HEK293 (cell line): ENCODE data around the gene PRMT1.
A peak's percentile ranks its signal among the peaks of the same experiment; 100 is the strongest.

Experiments used
- KLF16 ChIP-seq: fragments of 450-650 bp; formaldehyde crosslinking; IDR thresholded peaks from 2 replicates; pipeline ENCODE4 v1.5.1; 2017; ENCODE audit warnings: missing biosample characterization, missing genetic modification characterization
- KLF8 ChIP-seq: fragments of 450-650 bp; formaldehyde crosslinking; IDR thresholded peaks from 2 replicates; pipeline ENCODE4 v1.5.1; 2016; ENCODE audit warnings: missing biosample characterization, missing genetic modification characterization
- OSR2 ChIP-seq: fragments of 450-650 bp; formaldehyde crosslinking; IDR thresholded peaks from 2 replicates; pipeline ENCODE4 v1.5.1; 2016; ENCODE audit warnings: missing biosample characterization, missing genetic modification characterization
- SP3 ChIP-seq: fragments of 450-650 bp; formaldehyde crosslinking; IDR thresholded peaks from 2 replicates; pipeline ENCODE4 v1.5.1; 2016; ENCODE audit warnings: missing biosample characterization, missing genetic modification characterization
- SP7 ChIP-seq: fragments of 450-650 bp; formaldehyde crosslinking; IDR thresholded peaks from 2 replicates; pipeline ENCODE4 v1.5.1; 2016; ENCODE audit warnings: missing biosample characterization, missing genetic modification characterization
- TRIM28 ChIP-seq: IDR thresholded peaks from 2 replicates; pipeline ENCODE4 v1.6.1; 2011; ENCODE audit warnings: low read length, control low read depth, borderline replicate concordance
- YY1 ChIP-seq: fragments of 450-650 bp; formaldehyde crosslinking; IDR thresholded peaks from 2 replicates; pipeline ENCODE4 v1.5.1; 2018; ENCODE audit warnings: missing biosample characterization, missing genetic modification characterization
- ZBTB1 ChIP-seq: fragments of 450-650 bp; formaldehyde crosslinking; IDR thresholded peaks from 2 replicates; pipeline ENCODE4 v1.5.1; 2016; ENCODE audit warnings: missing biosample characterization, missing genetic modification characterization
- ZFHX2 ChIP-seq: fragments of 450-650 bp; formaldehyde crosslinking; conservative IDR thresholded peaks from 2 replicates; pipeline ENCODE4 v1.5.1; 2016; ENCODE audit warnings: missing biosample characterization, missing genetic modification characterization
- ZIC2 ChIP-seq: fragments of 450-650 bp; formaldehyde crosslinking; IDR thresholded peaks from 2 replicates; pipeline ENCODE4 v1.5.1; 2016; ENCODE audit warnings: missing biosample characterization, missing genetic modification characterization
- ZNF114 ChIP-seq: fragments of 450-650 bp; formaldehyde crosslinking; IDR thresholded peaks from 2 replicates; pipeline ENCODE4 v1.5.0; 2017; ENCODE audit warnings: missing biosample characterization, missing genetic modification characterization
- ZNF169 ChIP-seq: fragments of 450-650 bp; formaldehyde crosslinking; IDR thresholded peaks from 2 replicates; pipeline ENCODE4 v1.5.1; 2016; ENCODE audit warnings: missing biosample characterization, missing genetic modification characterization
- ZNF324 ChIP-seq: fragments of 450-650 bp; formaldehyde crosslinking; IDR thresholded peaks from 2 replicates; pipeline ENCODE4 v1.5.1; 2016; ENCODE audit warnings: missing biosample characterization, missing genetic modification characterization
- ZNF350 ChIP-seq: fragments of 450-650 bp; formaldehyde crosslinking; IDR thresholded peaks from 2 replicates; pipeline ENCODE4 v1.5.0; 2017; ENCODE audit warnings: missing biosample characterization, mild to moderate bottlenecking, missing genetic modification characterization
- ZNF37A ChIP-seq: fragments of 450-650 bp; IDR thresholded peaks from 2 replicates; pipeline ENCODE4 v1.5.1; 2018; ENCODE audit warnings: missing biosample characterization, missing genetic modification characterization
- ZNF433 ChIP-seq: fragments of 450-650 bp; formaldehyde crosslinking; IDR thresholded peaks from 2 replicates; pipeline ENCODE4 v1.5.1; 2016; ENCODE audit warnings: missing biosample characterization, missing genetic modification characterization, low read depth
- ZNF473 ChIP-seq: fragments of 450-650 bp; formaldehyde crosslinking; IDR thresholded peaks from 2 replicates; pipeline ENCODE4 v1.5.1; 2017; ENCODE audit warnings: missing biosample characterization, missing genetic modification characterization
- ZNF548 ChIP-seq: fragments of 450-650 bp; formaldehyde crosslinking; IDR thresholded peaks from 2 replicates; pipeline ENCODE4 v1.5.1; 2016; ENCODE audit warnings: missing biosample characterization, missing genetic modification characterization
- ZNF580 ChIP-seq: fragments of 450-650 bp; formaldehyde crosslinking; IDR thresholded peaks from 2 replicates; pipeline ENCODE4 v1.5.1; 2016; ENCODE audit warnings: missing biosample characterization, missing genetic modification characterization
- ZNF600 ChIP-seq: fragments of 450-650 bp; formaldehyde crosslinking; IDR thresholded peaks from 2 replicates; pipeline ENCODE4 v1.5.1; 2016; ENCODE audit warnings: missing biosample characterization, missing genetic modification characterization
- ZNF621 ChIP-seq: fragments of 450-650 bp; formaldehyde crosslinking; IDR thresholded peaks from 2 replicates; pipeline ENCODE4 v1.5.1; 2017; ENCODE audit warnings: missing biosample characterization, missing genetic modification characterization
- ZNF624 ChIP-seq: fragments of 450-650 bp; formaldehyde crosslinking; IDR thresholded peaks from 2 replicates; pipeline ENCODE4 v1.5.1; 2017; ENCODE audit warnings: missing biosample characterization, missing genetic modification characterization
- ZNF629 ChIP-seq: fragments of 450-650 bp; formaldehyde crosslinking; IDR thresholded peaks from 2 replicates; pipeline ENCODE4 v1.5.1; 2017; ENCODE audit warnings: missing biosample characterization, missing genetic modification characterization
- ZNF645 ChIP-seq: fragments of 450-650 bp; formaldehyde crosslinking; IDR thresholded peaks from 2 replicates; pipeline ENCODE4; 2016; ENCODE audit warnings: missing biosample characterization, missing genetic modification characterization
- ZNF660 ChIP-seq: fragments of 450-650 bp; IDR thresholded peaks from 2 replicates; pipeline ENCODE4 v1.5.1; 2018; ENCODE audit warnings: missing biosample characterization, mild to moderate bottlenecking, missing genetic modification characterization
- TF ChIP-seq, protein P1 (sequence below): sonication (generic); formaldehyde crosslinking; IDR thresholded peaks from 2 replicates; pipeline ENCODE4 v1.8.1; 2022; ENCODE audit warnings: mild to moderate bottlenecking, moderate library complexity, missing genetic modification reagents
- TF ChIP-seq, protein P2 (sequence below): fragments of 450-650 bp; formaldehyde crosslinking; IDR thresholded peaks from 2 replicates; pipeline ENCODE4 v1.5.1; 2016; ENCODE audit warnings: missing biosample characterization, missing genetic modification characterization, low read depth
- TF ChIP-seq, protein P3 (sequence below): fragments of 450-650 bp; formaldehyde crosslinking; optimal IDR thresholded peaks from 2 replicates; pipeline ENCODE3; 2016; ENCODE audit warnings: missing biosample characterization, mild to moderate bottlenecking, missing genetic modification characterization
- TF ChIP-seq, protein P4 (sequence below): fragments of 450-650 bp; IDR thresholded peaks from 2 replicates; pipeline ENCODE4 v1.5.1; 2018; ENCODE audit warnings: missing biosample characterization, mild to moderate bottlenecking, missing genetic modification characterization
- TF ChIP-seq, protein P5 (sequence below): fragments of 450-650 bp; formaldehyde crosslinking; IDR thresholded peaks from 2 replicates; pipeline ENCODE4 v1.5.1; 2017; ENCODE audit warnings: missing biosample characterization, missing genetic modification characterization
- TF ChIP-seq, protein P6 (sequence below): IDR thresholded peaks from 2 replicates; pipeline ENCODE4 v1.6.1; 2011; ENCODE audit warnings: mild to moderate bottlenecking, low read depth, low read length, borderline replicate concordance

The PRMT1 gene

DNA sequence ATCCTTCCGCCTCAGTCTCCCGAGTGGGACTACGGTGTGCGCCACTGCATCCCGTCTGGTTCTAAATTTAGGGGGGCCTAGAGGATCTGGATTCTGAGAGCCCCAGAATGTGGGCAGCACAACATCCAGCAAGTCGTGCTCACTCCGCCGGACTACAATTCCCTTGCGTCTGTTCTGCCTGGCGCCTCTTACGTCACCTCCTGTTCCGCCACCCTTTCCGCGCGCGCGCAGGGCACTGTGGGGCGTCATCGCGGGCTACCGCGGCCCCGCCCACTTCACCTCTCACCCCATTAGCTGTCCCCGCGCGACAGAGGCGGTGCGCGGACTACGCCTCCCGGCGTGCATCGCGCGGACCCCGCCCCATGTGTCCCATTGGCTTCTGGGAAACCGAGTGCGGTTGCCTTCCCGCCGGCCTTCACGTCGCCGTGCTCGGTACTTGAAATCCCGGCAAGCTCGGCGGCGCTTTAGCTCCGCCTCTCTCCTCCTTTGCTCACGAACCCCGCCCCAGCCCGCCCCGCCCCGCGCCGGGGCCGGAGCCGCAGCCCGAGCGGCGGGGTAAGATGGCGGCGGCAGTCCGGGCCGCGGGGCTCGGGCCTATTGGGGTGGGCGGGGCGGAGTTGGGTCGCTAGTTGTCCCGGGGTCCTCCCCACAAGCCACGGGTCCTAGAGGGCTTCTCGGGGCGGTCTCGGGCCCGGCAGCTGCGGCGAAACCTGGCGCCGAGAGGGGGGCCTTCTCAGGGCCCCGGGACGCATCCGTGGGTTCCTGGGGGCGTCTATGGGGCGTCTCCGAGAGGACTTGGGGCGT, 35.2 kb upstream of the PRMT1 start, which contains the start of gene SCAF1 (continued):
- TF ChIP-seq KLF16 (tag by site-specific recombination) = peak; percentile 98
- TF ChIP-seq, protein P1, sequence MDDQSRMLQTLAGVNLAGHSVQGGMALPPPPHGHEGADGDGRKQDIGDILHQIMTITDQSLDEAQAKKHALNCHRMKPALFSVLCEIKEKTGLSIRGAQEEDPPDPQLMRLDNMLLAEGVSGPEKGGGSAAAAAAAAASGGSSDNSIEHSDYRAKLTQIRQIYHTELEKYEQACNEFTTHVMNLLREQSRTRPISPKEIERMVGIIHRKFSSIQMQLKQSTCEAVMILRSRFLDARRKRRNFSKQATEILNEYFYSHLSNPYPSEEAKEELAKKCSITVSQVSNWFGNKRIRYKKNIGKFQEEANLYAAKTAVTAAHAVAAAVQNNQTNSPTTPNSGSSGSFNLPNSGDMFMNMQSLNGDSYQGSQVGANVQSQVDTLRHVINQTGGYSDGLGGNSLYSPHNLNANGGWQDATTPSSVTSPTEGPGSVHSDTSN = no peak
- no peak; the same call in 1 of the 2 replicates for TF ChIP-seq ZNF324 (tag by site-specific recombination)
- peak; percentile 64 for TF ChIP-seq SP7 (tag by site-specific recombination)
- TF ChIP-seq, protein P2, sequence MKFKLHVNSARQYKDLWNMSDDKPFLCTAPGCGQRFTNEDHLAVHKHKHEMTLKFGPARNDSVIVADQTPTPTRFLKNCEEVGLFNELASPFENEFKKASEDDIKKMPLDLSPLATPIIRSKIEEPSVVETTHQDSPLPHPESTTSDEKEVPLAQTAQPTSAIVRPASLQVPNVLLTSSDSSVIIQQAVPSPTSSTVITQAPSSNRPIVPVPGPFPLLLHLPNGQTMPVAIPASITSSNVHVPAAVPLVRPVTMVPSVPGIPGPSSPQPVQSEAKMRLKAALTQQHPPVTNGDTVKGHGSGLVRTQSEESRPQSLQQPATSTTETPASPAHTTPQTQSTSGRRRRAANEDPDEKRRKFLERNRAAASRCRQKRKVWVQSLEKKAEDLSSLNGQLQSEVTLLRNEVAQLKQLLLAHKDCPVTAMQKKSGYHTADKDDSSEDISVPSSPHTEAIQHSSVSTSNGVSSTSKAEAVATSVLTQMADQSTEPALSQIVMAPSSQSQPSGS (tag by site-specific recombination) = peak; percentile 95
- TF ChIP-seq ZNF169 = no peak
- TF ChIP-seq ZIC2 (tag by site-specific recombination) = no peak
- no peak for TF ChIP-seq ZNF624
- peak; percentile 18; the same call in 1 of the 2 replicates for TF ChIP-seq ZNF660 (tag by site-specific recombination)
- TF ChIP-seq ZNF548 (tag by site-specific recombination) = no peak
- no peak for TF ChIP-seq ZNF645
- peak; percentile 100 for TF ChIP-seq KLF8 (tag by site-specific recombination)
- TF ChIP-seq ZNF350 (tag by site-specific recombination) = no peak
- TF ChIP-seq, protein P3, sequence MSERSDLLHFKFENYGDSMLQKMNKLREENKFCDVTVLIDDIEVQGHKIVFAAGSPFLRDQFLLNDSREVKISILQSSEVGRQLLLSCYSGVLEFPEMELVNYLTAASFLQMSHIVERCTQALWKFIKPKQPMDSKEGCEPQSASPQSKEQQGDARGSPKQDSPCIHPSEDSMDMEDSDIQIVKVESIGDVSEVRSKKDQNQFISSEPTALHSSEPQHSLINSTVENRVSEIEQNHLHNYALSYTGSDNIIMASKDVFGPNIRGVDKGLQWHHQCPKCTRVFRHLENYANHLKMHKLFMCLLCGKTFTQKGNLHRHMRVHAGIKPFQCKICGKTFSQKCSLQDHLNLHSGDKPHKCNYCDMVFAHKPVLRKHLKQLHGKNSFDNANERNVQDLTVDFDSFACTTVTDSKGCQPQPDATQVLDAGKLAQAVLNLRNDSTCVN (tag by site-specific recombination) = peak; percentile 94
- no peak for TF ChIP-seq OSR2
- TF ChIP-seq YY1 (tag by site-specific recombination) = 0 out of 2 replicates have a peak, but pooled peaks have one; percentile 47
- TF ChIP-seq ZNF621 (tag by site-specific recombination) = no peak
- TF ChIP-seq TRIM28 = 0 out of 2 replicates have a peak, but pooled peaks have one; percentile 23
- TF ChIP-seq, protein P4, sequence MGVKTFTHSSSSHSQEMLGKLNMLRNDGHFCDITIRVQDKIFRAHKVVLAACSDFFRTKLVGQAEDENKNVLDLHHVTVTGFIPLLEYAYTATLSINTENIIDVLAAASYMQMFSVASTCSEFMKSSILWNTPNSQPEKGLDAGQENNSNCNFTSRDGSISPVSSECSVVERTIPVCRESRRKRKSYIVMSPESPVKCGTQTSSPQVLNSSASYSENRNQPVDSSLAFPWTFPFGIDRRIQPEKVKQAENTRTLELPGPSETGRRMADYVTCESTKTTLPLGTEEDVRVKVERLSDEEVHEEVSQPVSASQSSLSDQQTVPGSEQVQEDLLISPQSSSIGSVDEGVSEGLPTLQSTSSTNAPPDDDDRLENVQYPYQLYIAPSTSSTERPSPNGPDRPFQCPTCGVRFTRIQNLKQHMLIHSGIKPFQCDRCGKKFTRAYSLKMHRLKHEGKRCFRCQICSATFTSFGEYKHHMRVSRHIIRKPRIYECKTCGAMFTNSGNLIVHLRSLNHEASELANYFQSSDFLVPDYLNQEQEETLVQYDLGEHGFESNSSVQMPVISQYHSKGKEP (tag by site-specific recombination) = no peak
- TF ChIP-seq ZNF114 (tag by site-specific recombination) = no peak
- TF ChIP-seq ZNF629 (tag by site-specific recombination) = peak; percentile 96
- TF ChIP-seq, protein P5, sequence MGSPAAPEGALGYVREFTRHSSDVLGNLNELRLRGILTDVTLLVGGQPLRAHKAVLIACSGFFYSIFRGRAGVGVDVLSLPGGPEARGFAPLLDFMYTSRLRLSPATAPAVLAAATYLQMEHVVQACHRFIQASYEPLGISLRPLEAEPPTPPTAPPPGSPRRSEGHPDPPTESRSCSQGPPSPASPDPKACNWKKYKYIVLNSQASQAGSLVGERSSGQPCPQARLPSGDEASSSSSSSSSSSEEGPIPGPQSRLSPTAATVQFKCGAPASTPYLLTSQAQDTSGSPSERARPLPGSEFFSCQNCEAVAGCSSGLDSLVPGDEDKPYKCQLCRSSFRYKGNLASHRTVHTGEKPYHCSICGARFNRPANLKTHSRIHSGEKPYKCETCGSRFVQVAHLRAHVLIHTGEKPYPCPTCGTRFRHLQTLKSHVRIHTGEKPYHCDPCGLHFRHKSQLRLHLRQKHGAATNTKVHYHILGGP (tag by site-specific recombination) = no peak
- no peak for TF ChIP-seq ZNF473 (tag by site-specific recombination)
- TF ChIP-seq ZNF600 = peak; percentile 76
- peak; percentile 100 for TF ChIP-seq SP3
- peak; percentile 75 for TF ChIP-seq ZNF580 (tag by site-specific recombination)
- TF ChIP-seq ZBTB1 (tag by site-specific recombination) = no peak
- TF ChIP-seq ZFHX2 (tag by site-specific recombination) = peak; percentile 54
- no peak for TF ChIP-seq ZNF37A (tag by site-specific recombination)
- TF ChIP-seq, protein P6, sequence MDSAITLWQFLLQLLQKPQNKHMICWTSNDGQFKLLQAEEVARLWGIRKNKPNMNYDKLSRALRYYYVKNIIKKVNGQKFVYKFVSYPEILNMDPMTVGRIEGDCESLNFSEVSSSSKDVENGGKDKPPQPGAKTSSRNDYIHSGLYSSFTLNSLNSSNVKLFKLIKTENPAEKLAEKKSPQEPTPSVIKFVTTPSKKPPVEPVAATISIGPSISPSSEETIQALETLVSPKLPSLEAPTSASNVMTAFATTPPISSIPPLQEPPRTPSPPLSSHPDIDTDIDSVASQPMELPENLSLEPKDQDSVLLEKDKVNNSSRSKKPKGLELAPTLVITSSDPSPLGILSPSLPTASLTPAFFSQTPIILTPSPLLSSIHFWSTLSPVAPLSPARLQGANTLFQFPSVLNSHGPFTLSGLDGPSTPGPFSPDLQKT = no peak; the same call in 1 of the 2 replicates
- no peak for TF ChIP-seq ZNF433 (tag by site-specific recombination)
